COLO668 (cell line): Measurements from ENCODE around the gene CHRDL2.

Experiments
- DNase-seq: peaks from one replicate; lab custom pipeline; 2025; ENCODE audit not compliant: unreplicated experiment; lab: John Stamatoyannopoulos, UW

The CHRDL2 gene

GRCh38 chr11:74687237-74688023, 43.8 kb downstream of the CHRDL2 start:
- no peak for DNase-seq

- no peak for DNase-seq
These were observed 44.4 kb downstream of the CHRDL2 start for GRCh38 chr11:74686792-74687191.

- no peak for DNase-seq
These were observed 45.3 kb downstream of the CHRDL2 start for GRCh38 chr11:74685905-74686304.

GRCh38 chr11:74685338-74685737, 45.9 kb downstream of the CHRDL2 start:
- DNase-seq: no peak

GRCh38 chr11:74684661-74685060, 46.6 kb downstream of the CHRDL2 start:
- DNase-seq: no peak

GRCh38 chr11:74683941-74684481, 47.2 kb downstream of the CHRDL2 start:
- no peak for DNase-seq

GRCh38 chr11:74683279-74683871, 47.9 kb downstream of the CHRDL2 start:
- DNase-seq: peak; percentile 16

- no peak for DNase-seq
These were observed 48.4 kb downstream of the CHRDL2 start for GRCh38 chr11:74682731-74683278.

- peak; percentile 29 for DNase-seq
These were observed 49.3 kb downstream of the CHRDL2 start for GRCh38 chr11:74681686-74682651.

- no peak for DNase-seq
These were observed 50.3 kb downstream of the CHRDL2 start for GRCh38 chr11:74680703-74681531.

- no peak for DNase-seq
These were observed 51.1 kb downstream of the CHRDL2 start for GRCh38 chr11:74680035-74680671.

- no peak for DNase-seq
These were observed 51.7 kb downstream of the CHRDL2 start for GRCh38 chr11:74679513-74679865.

- DNase-seq: no peak
These were observed 52.4 kb downstream of the CHRDL2 start for GRCh38 chr11:74678591-74679512.

GRCh38 chr11:74678041-74678440, 53.2 kb downstream of the CHRDL2 start:
- DNase-seq: no peak

GRCh38 chr11:74677131-74677530, 54.1 kb downstream of the CHRDL2 start:
- no peak for DNase-seq

GRCh38 chr11:74676596-74676995, 54.6 kb downstream of the CHRDL2 start:
- no peak for DNase-seq

GRCh38 chr11:74675761-74676160, 55.5 kb downstream of the CHRDL2 start:
- DNase-seq: no peak

- no peak for DNase-seq
These were observed 57.4 kb downstream of the CHRDL2 start for GRCh38 chr11:74673693-74674360.
